Panc1 (cell line): ENCODE measurements around the gene TOGARAM2.

Experiments used
- CTCF ChIP-seq: fragments of 450-650 bp; IDR thresholded peaks from 2 replicates; pipeline ENCODE4 v1.5.1; 2017; ENCODE audit warnings: mild to moderate bottlenecking
- POLR2AphosphoS5 ChIP-seq: IDR thresholded peaks from 2 replicates; pipeline ENCODE4 v1.6.1; 2012; ENCODE audit warnings: mild to moderate bottlenecking, low read depth, low read length, moderate library complexity
- REST ChIP-seq, 2 experiments: IDR thresholded peaks; 2 replicates each; pipeline ENCODE4 v1.6.1; 2011 to 2012; ENCODE audit warnings: low read depth in 2 of 2, control low read depth in 1 of 2, low read length in 1 of 2, mild to moderate bottlenecking in 1 of 2, moderate library complexity in 1 of 2; ENCODE audit not compliant: insufficient read depth in 1 of 2
- SIN3A ChIP-seq: IDR thresholded peaks from 2 replicates; pipeline ENCODE4 v1.6.1; 2012; ENCODE audit warnings: low read depth, mild to moderate bottlenecking, low read length, moderate library complexity, borderline replicate concordance; ENCODE audit not compliant: insufficient read depth

- TF ChIP-seq POLR2AphosphoS5 (no peak), REST (IDR thresholded peaks at IDR 0.05; ENCODE audit: insufficient read depth in 1 of 2, low read depth in 2 of 2, low read length in 1 of 2) (no peak), CTCF (no peak), SIN3A (no peak)
These were observed 116.5 kb downstream of the TOGARAM2 start for GRCh38 chr2:29097569-29097968.
